Measurements from ENCODE around the gene CDH23.

- TF ChIP-seq EZH2 (IDR thresholded peaks at IDR 0.05; ENCODE audit: insufficient read depth, poor library complexity, severe bottlenecking) (no peak), EZH2phosphoT487 (IDR thresholded peaks at IDR 0.05; ENCODE audit: insufficient read depth, low read depth) (no peak)
These were observed 33.2 kb downstream of the CDH23 start for GRCh38 chr10:71429929-71430328.

Measured in GM23248 (cell line).